COLO668 (cell line): ENCODE measurements around the gene CALHM1.
"Not testable (repeated sequence)": the region's sequence is repeated elsewhere in the genome, so short reads cannot be mapped to it uniquely, and the experiment has no call there.

Source experiments
- DNase-seq: peaks from one replicate; lab custom pipeline; 2025; ENCODE audit not compliant: unreplicated experiment; lab: John Stamatoyannopoulos, UW

The CALHM1 gene

GRCh38 chr10:103486635-103487409 lies 28.1 kb upstream of the CALHM1 start:
- DNase-seq, result not testable (repeated sequence)

GRCh38 chr10:103481974-103482531 lies 23.4 kb upstream of the CALHM1 start:
- peak; percentile 11 for DNase-seq

DNA sequence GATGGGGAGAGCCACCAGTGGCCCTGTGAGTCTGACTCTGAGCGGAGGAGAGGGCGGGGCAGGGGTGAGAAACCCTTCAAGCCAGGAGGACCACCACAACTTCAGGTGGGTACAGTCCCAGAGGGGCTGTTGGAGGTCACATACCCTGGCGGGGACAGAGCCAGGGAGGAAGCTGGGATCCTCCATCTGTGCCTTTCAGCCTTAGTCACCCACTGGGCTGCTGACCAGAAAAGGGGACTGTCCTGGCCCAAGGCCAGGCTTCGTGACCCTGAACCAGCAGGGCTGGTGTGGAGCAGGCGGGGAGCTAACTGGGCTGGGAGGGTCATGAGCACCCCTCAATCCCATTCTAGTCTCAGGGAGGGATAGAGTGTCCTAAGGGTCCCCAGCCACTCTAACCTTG lies 21.8 kb upstream of the CALHM1 start:
- DNase-seq, result no peak

DNA sequence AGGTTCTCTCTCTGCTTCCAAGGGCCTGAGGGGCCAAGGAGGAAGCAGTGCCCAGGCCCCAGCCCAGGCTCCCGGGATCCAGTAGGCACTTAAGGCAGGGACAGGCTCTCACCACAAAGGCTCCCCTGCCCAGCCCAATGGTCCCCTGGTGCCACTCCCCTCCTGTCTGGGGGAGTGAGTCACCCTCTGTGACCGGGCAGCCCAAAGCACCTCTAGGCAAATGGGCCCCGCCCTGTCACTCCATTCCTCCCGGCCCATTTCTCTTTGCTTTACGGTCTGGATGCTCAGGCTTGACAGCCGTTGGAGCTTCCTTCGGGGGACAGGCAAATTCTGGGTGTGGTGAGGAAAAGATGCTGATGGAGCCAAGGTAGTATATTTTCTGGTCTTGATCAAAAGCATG lies 20.4 kb upstream of the CALHM1 start, which contains the start of gene CALHM3:
Gene CALHM3, minus strand, starts transcription at position 106 of the 400 bp plus-strand sequence. CDS start 208 bp downstream, outside the sequence.
- DNase-seq, result peak; percentile 54

DNA sequence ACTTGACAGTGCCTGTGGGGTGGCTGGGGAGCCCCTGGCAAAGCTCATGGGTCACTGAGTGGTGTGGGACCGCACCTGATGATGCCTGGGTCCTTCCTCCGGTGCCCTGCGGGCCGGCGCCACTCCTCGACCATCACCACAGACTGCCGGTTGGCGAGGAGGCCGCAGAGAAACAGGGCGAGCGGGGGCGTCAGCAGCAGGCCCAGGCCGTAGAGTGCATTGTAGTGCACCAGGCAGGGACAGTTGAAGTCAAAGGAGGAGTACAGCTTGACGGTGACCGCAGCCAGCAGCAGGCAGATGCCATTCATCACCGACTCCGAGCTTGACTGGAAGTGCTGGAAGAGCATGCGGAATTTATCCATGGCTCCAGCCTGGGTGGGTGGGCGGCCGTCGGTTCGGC lies 20.0 kb upstream of the CALHM1 start:
- no peak for DNase-seq

GRCh38 chr10:103476046-103476768 lies 17.5 kb upstream of the CALHM1 start:
- peak; percentile 5 for DNase-seq

DNA sequence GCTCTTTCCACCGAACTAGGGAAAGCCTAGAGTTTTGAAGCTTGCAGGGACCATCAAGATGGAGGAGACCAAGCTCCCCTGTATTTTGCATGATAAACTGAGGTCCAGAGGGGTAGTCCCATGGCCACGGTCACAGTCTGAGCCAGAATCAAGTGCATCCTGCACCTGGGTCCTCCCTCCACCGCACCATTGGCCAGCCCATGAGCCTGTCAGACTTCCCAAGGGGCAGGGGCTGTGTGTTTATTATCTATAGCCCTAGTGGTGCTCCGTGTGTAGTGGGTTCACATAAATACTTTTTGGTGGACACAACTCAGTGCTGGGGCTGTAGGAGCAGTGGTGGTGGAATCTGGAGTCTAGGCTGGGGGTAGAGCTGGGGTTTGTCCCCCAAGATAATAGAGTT lies 16.7 kb upstream of the CALHM1 start:
- DNase-seq, result no peak

DNA sequence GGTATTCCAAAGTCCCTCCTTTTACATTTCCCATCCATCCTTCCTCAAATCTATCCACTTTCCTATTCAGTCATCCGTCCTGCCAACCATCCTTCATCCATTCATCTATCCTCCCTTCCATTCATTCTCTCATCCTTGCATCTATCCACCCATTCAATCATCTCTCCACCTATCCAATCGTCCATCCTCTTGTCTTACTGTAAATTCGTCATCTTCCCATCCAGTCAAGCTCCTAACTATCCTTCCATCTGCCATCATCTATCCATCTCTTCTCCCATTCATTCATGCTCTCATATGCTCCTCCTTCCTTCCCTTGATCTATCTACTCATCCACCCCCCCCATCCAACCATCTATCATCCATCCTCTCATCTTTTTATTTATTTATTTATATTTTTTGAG lies 15.4 kb upstream of the CALHM1 start:
- DNase-seq, result no peak

DNA sequence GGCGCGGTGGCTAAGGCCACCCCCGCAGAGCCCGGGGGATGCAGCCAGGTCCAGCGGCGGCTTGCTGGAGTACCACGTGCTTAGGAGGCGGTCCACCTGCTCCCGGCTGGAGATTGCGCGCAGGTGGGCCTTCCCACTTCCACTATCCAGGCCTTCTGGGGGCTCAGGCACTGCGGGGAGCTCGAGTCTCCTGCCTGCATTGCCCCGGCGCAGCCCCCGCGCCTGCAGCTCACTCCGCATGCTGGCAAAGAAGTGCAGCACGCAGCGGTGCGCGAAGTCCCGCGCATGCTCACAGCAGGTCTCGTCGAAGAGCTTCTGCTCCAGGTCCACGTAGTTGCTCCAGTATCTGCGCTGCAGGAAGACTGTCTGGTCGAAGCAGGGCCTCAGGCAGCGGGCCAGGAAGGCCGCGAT lies 14.6 kb upstream of the CALHM1 start:
- DNase-seq, result no peak

DNA sequence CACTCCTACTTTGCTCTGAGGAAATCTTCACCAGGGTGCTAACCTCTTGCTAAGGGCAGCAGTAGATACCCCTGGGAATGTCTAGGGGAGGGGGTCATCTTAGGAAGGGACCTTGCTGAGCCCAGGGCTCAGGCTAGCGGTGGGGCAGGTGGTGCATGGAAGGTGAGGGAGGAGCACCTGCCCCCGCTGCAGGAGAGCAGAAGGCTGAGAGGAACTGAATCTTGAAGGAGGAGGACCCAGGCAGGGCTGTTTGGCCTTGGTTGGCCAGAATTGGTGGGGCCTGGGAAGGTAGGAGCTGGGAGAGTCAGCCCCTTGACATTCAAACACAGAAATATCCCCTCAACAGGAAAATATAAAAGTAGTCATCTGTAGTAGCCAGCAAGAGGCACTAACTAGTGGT lies 13.3 kb upstream of the CALHM1 start:
- DNase-seq, result no peak

GRCh38 chr10:103470761-103471653 lies 12.3 kb upstream of the CALHM1 start:
- DNase-seq, result no peak

GRCh38 chr10:103469201-103469600 lies 10.5 kb upstream of the CALHM1 start:
- DNase-seq, result no peak

- no peak for DNase-seq
These were observed 8.7 kb upstream of the CALHM1 start for GRCh38 chr10:103467406-103467805.

- DNase-seq, result no peak
These were observed 8.0 kb upstream of the CALHM1 start for GRCh38 chr10:103466734-103467133.

DNA sequence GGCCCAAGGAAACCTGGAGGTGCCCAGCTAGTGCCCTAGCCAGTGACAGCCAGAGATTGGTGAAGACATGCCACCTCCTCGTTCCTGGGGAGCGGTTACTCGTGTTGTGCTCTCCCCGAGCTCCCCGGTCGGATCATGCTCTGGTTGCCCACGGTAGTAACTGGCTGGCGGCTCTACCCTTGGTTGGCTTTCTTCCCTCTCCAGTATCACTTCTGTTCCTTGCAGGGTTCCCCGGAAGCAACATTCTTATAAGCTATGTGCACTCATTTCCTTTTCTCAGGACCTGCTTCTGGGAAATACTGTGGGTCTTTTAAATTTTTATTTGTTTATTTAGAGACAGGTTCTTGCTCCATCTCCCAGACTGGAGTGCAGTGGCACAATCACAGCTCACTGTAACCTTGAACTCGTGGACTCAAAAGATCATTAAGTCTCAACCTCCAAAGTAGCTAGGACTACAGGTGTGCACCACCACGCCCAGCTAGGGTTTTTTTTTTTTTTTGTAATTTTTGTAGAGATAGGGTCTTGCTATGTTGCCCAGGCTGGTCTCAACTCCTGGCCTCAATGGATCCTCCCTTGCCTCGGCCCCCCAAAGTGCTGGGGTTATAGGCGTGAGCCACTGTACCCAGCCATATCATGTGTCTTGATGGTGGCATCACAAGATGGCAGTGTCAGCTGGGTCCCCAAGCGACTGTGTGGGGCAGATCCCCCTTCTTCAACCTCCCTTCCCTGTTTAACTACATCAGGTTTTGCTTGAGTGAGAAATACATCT lies 6.9 kb upstream of the CALHM1 start:
- DNase-seq, result no peak

DNA sequence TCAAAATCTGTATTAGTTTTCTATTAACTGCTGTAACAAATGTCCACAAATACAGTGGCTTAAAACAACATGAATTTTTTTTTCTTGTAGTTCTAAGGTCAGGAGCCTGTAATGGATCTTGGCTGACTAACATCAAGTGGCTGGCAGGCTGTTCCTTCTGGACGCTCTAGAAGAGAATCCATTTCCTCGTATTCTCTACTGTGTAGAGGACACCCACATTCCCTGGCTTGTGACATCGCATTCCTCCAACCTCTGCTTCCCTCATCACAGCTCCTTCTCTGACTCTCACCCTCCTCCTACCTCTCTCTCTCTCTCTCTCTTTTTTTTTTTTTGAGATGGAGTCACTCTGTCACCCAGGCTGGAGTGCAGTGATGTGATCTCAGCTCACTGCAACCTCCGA lies 4.8 kb upstream of the CALHM1 start:
- no peak for DNase-seq

GRCh38 chr10:103459615-103460014 lies 915 bp upstream of the CALHM1 start:
- no peak for DNase-seq

GRCh38 chr10:103457896-103458583 lies 660 bp downstream of the CALHM1 start:
- DNase-seq, result no peak

DNA sequence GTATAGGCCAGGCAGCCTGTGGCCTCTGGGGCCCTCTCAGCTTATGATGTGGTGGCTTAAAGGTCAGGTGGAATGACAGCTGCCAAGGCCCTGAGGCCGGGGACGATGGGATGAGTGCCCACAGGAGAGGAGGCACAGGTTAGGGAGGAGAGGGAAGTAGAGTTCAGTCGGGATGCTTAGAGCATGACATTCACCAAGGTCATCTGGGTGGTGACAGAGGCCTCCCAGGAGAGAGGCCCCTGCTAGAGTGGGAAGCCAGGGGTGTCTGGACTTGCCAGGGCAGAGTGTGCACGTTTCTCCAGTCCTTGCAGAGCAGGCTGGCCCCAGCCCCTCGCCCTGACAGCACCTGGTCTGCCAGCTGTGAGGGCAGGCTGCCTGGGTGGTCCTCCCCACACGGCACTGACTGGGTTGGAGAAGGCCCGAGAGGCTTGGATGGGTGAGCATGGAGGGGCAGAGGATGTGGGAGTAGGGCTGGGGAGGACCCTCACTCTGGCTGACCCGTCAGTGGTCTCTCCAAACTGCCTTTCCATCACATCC lies 1.5 kb downstream of the CALHM1 start:
- no peak for DNase-seq
